Effector memory CD4-positive, alpha-beta T cell (primary cell): Measurements from ENCODE around the gene RSPH10B2.
"Not testable (repeated sequence)": the region's sequence is repeated elsewhere in the genome, so short reads cannot be mapped to it uniquely, and the experiment has no call there.

Source experiments
- DNase-seq, 3 donors: peaks; one replicate each; pipeline ENCODE4 v3.0.0-alpha.2; 2020
- H3K27ac ChIP-seq: 2 replicates; pipeline ENCODE4 v1.7.0; 2013; ENCODE audit warnings: mild to moderate bottlenecking, low read length, moderate library complexity; ENCODE audit not compliant: insufficient read depth, poor library complexity, severe bottlenecking
- H3K27me3 ChIP-seq: replicated peaks from 2 replicates; pipeline ENCODE4 v1.7.0; 2013; ENCODE audit warnings: mild to moderate bottlenecking, low read length; ENCODE audit not compliant: insufficient read depth, control insufficient read depth, poor library complexity, severe bottlenecking
- H3K36me3 ChIP-seq: 2 replicates; pipeline ENCODE4 v1.7.0; 2013; ENCODE audit warnings: mild to moderate bottlenecking, low read length, moderate library complexity; ENCODE audit not compliant: control insufficient read depth, insufficient read depth
- H3K4me1 ChIP-seq: 2 replicates; pipeline ENCODE4 v1.7.0; 2013; ENCODE audit warnings: low read length, mild to moderate bottlenecking; ENCODE audit not compliant: control insufficient read depth, insufficient read depth, poor library complexity, severe bottlenecking
- H3K4me3 ChIP-seq: 2 replicates; pipeline ENCODE4 v1.7.0; 2013; ENCODE audit warnings: low read length, low read depth, mild to moderate bottlenecking; ENCODE audit not compliant: insufficient read depth, poor library complexity, severe bottlenecking
- H3K9me3 ChIP-seq: 2 replicates; pipeline ENCODE4 v1.7.0; 2013; ENCODE audit warnings: mild to moderate bottlenecking, low read length, moderate library complexity; ENCODE audit not compliant: control insufficient read depth

Gene RSPH10B2

GRCh38 chr7:6781581-6781980 is 27.7 kb downstream of the RSPH10B2 start:
- H3K4me1 ChIP-seq, H3K9me3 ChIP-seq, H3K27ac ChIP-seq, H3K36me3 ChIP-seq, H3K4me3 ChIP-seq, H3K27me3 ChIP-seq, DNase-seq: not testable (repeated sequence)

- H3K4me3 ChIP-seq, H3K27me3 ChIP-seq, H3K9me3 ChIP-seq, H3K4me1 ChIP-seq, H3K36me3 ChIP-seq, H3K27ac ChIP-seq, DNase-seq: not testable (repeated sequence)
These were observed 35.5 kb downstream of the RSPH10B2 start for GRCh38 chr7:6789353-6789752.

GRCh38 chr7:6792113-6792872 is 38.4 kb downstream of the RSPH10B2 start:
- not testable (repeated sequence) for DNase-seq, H3K27me3 ChIP-seq, H3K9me3 ChIP-seq, H3K27ac ChIP-seq, H3K36me3 ChIP-seq, H3K4me3 ChIP-seq, H3K4me1 ChIP-seq

- not testable (repeated sequence) for H3K36me3 ChIP-seq, H3K27ac ChIP-seq, DNase-seq, H3K4me1 ChIP-seq, H3K27me3 ChIP-seq, H3K9me3 ChIP-seq, H3K4me3 ChIP-seq
These were observed 40.4 kb downstream of the RSPH10B2 start for GRCh38 chr7:6794276-6794675.

- H3K36me3 ChIP-seq, H3K4me3 ChIP-seq, DNase-seq, H3K27me3 ChIP-seq, H3K9me3 ChIP-seq, H3K4me1 ChIP-seq, H3K27ac ChIP-seq: not testable (repeated sequence)
These were observed 43.3 kb downstream of the RSPH10B2 start for GRCh38 chr7:6797218-6797617.

- H3K4me1 ChIP-seq: not testable (repeated sequence)
These were observed 44.1 kb downstream of the RSPH10B2 start for GRCh38 chr7:6798047-6798446.

GRCh38 chr7:6799887-6800286 is 46.0 kb downstream of the RSPH10B2 start:
- H3K4me1 ChIP-seq, H3K27me3 ChIP-seq, DNase-seq, H3K36me3 ChIP-seq, H3K9me3 ChIP-seq, H3K27ac ChIP-seq, H3K4me3 ChIP-seq: not testable (repeated sequence)

More at GRCh38 chr7:6798047-6798446, 44.1 kb downstream of the RSPH10B2 start:
- H3K36me3 ChIP-seq, DNase-seq, H3K27me3 ChIP-seq, H3K9me3 ChIP-seq, H3K27ac ChIP-seq, H3K4me3 ChIP-seq: not testable (repeated sequence)

GRCh38 chr7:6800331-6800730 is 46.4 kb downstream of the RSPH10B2 start:
- H3K4me1 ChIP-seq, H3K27ac ChIP-seq, H3K4me3 ChIP-seq, H3K27me3 ChIP-seq, H3K9me3 ChIP-seq, DNase-seq, H3K36me3 ChIP-seq: not testable (repeated sequence)

- not testable (repeated sequence) for H3K27me3 ChIP-seq, H3K4me3 ChIP-seq, H3K36me3 ChIP-seq, H3K4me1 ChIP-seq, DNase-seq, H3K27ac ChIP-seq, H3K9me3 ChIP-seq
These were observed 53.6 kb downstream of the RSPH10B2 start for GRCh38 chr7:6807393-6807918.

GRCh38 chr7:6807959-6808358 is 54.1 kb downstream of the RSPH10B2 start:
- not testable (repeated sequence) for H3K9me3 ChIP-seq, H3K4me3 ChIP-seq, H3K36me3 ChIP-seq, DNase-seq, H3K27me3 ChIP-seq, H3K4me1 ChIP-seq, H3K27ac ChIP-seq
